HepG2 (cell line): ENCODE data around the gene NKX1-2. TPM values are rescaled to one million over a fixed set of nuclear protein-coding genes. Genes with fewer than 3 reads are reported as not detected.

Experiments
- ARID2 ChIP-seq: sonication (generic); formaldehyde crosslinking; IDR thresholded peaks from 2 replicates; pipeline ENCODE4 v1.8.1; 2022; ENCODE audit warnings: mild to moderate bottlenecking, missing genetic modification reagents, borderline replicate concordance
- ARNT ChIP-seq: fragments of 450-650 bp; IDR thresholded peaks from 2 replicates; pipeline ENCODE4 v1.6.1; 2017
- BRCA1 ChIP-seq: sonication (generic); formaldehyde crosslinking; IDR thresholded peaks from 2 replicates; pipeline ENCODE4 v1.4.0; 2020; ENCODE audit warnings: missing genetic modification reagents
- CEBPG ChIP-seq: IDR thresholded peaks from 2 replicates; pipeline ENCODE4 v1.6.1; 2016
- CENPX ChIP-seq: sonication (generic); formaldehyde crosslinking; IDR thresholded peaks from 2 replicates; pipeline ENCODE4 v1.9.0; 2021; ENCODE audit warnings: mild to moderate bottlenecking, missing genetic modification reagents, moderate library complexity
- EP300 ChIP-seq, 3 experiments: sonication (generic) in 1 of 3; formaldehyde crosslinking in 1 of 3; IDR thresholded peaks; 2 replicates each; pipeline versions ENCODE4 v1.5.1 to v1.6.1; 2011 to 2020; ENCODE audit warnings: low read depth in 2 of 3, low read length in 2 of 3, borderline replicate concordance in 1 of 3, improper control_type of control experiment in 1 of 3, mild to moderate bottlenecking in 1 of 3, missing genetic modification reagents in 1 of 3, moderate library complexity in 1 of 3
- GTF3A ChIP-seq: sonication (generic); formaldehyde crosslinking; conservative IDR thresholded peaks from 2 replicates; pipeline ENCODE4 v1.4.0; 2020; ENCODE audit warnings: mild to moderate bottlenecking, missing genetic modification reagents
- KLF16 ChIP-seq, 2 experiments: sonication (generic) in 1 of 2; formaldehyde crosslinking in 1 of 2; IDR thresholded peaks; 2 replicates each; pipeline versions ENCODE4 v1.6.1 to v1.8.0; 2016 to 2023; ENCODE audit warnings: missing genetic modification reagents in 2 of 2, missing compliant biosample characterization in 1 of 2
- KLF6 ChIP-seq: IDR thresholded peaks from 2 replicates; pipeline ENCODE4 v1.8.0; 2016; ENCODE audit warnings: missing biosample characterization, missing genetic modification reagents
- NR2F1 ChIP-seq, 2 experiments: fragments of 450-650 bp in 1 of 2; formaldehyde crosslinking in 1 of 2; IDR thresholded peaks; 2 replicates each; pipeline versions ENCODE4 v1.5.0 to v1.6.1; 2016 to 2020; ENCODE audit warnings: mild to moderate bottlenecking in 1 of 2, missing compliant biosample characterization in 1 of 2, missing genetic modification reagents in 1 of 2, moderate library complexity in 1 of 2
- RAD21 ChIP-seq: fragments of 450-650 bp; formaldehyde crosslinking; IDR thresholded peaks from 2 replicates; pipeline ENCODE4 v1.5.0; 2020; ENCODE audit warnings: mild to moderate bottlenecking
- RBFOX2 ChIP-seq: fragments of 200-400 bp; formaldehyde crosslinking; IDR thresholded peaks from 2 replicates; pipeline ENCODE4 v1.6.1; 2017; ENCODE audit warnings: low read depth, mild to moderate bottlenecking, low read length
- TOE1 ChIP-seq: sonication (generic); formaldehyde crosslinking; IDR thresholded peaks from 2 replicates; pipeline ENCODE4 v1.4.0; 2020; ENCODE audit warnings: mild to moderate bottlenecking, missing genetic modification reagents
- YEATS4 ChIP-seq: sonication (generic); formaldehyde crosslinking; IDR thresholded peaks from 2 replicates; pipeline ENCODE4 v1.4.0; 2020; ENCODE audit warnings: missing genetic modification reagents, borderline replicate concordance
- ZBTB21 ChIP-seq: sonication (generic); formaldehyde crosslinking; IDR thresholded peaks from 2 replicates; pipeline ENCODE4 v1.4.0; 2020; ENCODE audit warnings: missing genetic modification reagents
- ZNF124 ChIP-seq: sonication (generic); formaldehyde crosslinking; IDR thresholded peaks from 2 replicates; pipeline ENCODE4 v1.4.0; 2020; ENCODE audit warnings: missing genetic modification reagents
- ZNF142 ChIP-seq: sonication (generic); formaldehyde crosslinking; IDR thresholded peaks from 2 replicates; pipeline ENCODE4 v1.4.0; 2020; ENCODE audit warnings: missing genetic modification reagents
- ZNF276 ChIP-seq: sonication (generic); formaldehyde crosslinking; IDR thresholded peaks from 2 replicates; pipeline ENCODE4 v1.4.0; 2020; ENCODE audit warnings: mild to moderate bottlenecking, low read depth, missing genetic modification reagents
- ZNF367 ChIP-seq: sonication (generic); formaldehyde crosslinking; IDR thresholded peaks from 2 replicates; pipeline ENCODE4 v1.4.0; 2020; ENCODE audit warnings: missing genetic modification reagents, borderline replicate concordance
- ZNF569 ChIP-seq: sonication (generic); formaldehyde crosslinking; IDR thresholded peaks from 2 replicates; pipeline ENCODE4 v1.5.0; 2020; ENCODE audit warnings: mild to moderate bottlenecking, missing genetic modification reagents, moderate library complexity, borderline replicate concordance
- ZNF768 ChIP-seq: sonication (generic); formaldehyde crosslinking; IDR thresholded peaks from 2 replicates; pipeline ENCODE4 v1.4.0; 2020; ENCODE audit warnings: missing genetic modification reagents
- ZZZ3 ChIP-seq: sonication (generic); formaldehyde crosslinking; IDR thresholded peaks from 2 replicates; pipeline ENCODE4 v1.4.0; 2020; ENCODE audit warnings: missing genetic modification reagents, mild to moderate bottlenecking, borderline replicate concordance
- polyA plus RNA-seq, 8 experiments: library from polyadenylated mRNA; depleted of rRNA in 3 of 8; stranded (reverse) in 7 of 8; unstranded in 1 of 8; fragments of >200 nt; fragmentation: Illumina TruSeq in 4 of 8; extraction: Trizol in 4 of 8; gene quantifications; 2 replicates each; pipeline versions ENCODE4 v1.2.1 to v1.2.3, GENCODE V29; 2011 to 2016; ENCODE audit warnings: low read depth in 4 of 8, missing spikeins in 1 of 8, mixed read lengths in 1 of 8; ENCODE audit not compliant: insufficient read depth in 1 of 8
- total RNA-seq, 5 experiments: library from RNA; depleted of rRNA; stranded (reverse); fragments of >200 nt; fragmentation: Illumina TruSeq; extraction: Trizol; gene quantifications; 2 replicates each; pipeline ENCODE4 v1.2.3, GENCODE V29; 2016; ENCODE audit warnings: low read depth in 1 of 5

Gene NKX1-2
- total and polyA plus RNA-seq, 2 of the 13 experiments (the other 11 are each of a cell fraction or from before 2014, with no cell fraction given) = not detected

GRCh38 chr10:124470544-124471434 lies 21.0 kb upstream of the NKX1-2 start (continued):
- TF ChIP-seq ZNF142 (CRISPR knock-in tag) = peak; percentile 75; the same call in 1 of the 2 replicates
- TF ChIP-seq NR2F1 (CRISPR knock-in tag; IDR thresholded peaks at IDR 0.05) = peak; percentile 54 to 76; a peak in 2 of 4 replicates
- TF ChIP-seq ARNT = no peak
- 0 out of 2 replicates have a peak, but pooled peaks have one; percentile 29 for TF ChIP-seq BRCA1 (CRISPR knock-in tag)
- no peak for TF ChIP-seq ZNF768 (CRISPR knock-in tag)
- TF ChIP-seq RAD21 (CRISPR knock-in tag) = no peak
- TF ChIP-seq ZNF276 = no peak
- TF ChIP-seq ZBTB21 (CRISPR knock-in tag) = peak; percentile 94
- TF ChIP-seq TOE1 (CRISPR knock-in tag) = no peak
- peak; percentile 93 for TF ChIP-seq ZNF124 (CRISPR knock-in tag)
- TF ChIP-seq YEATS4 (CRISPR knock-in tag) = peak; percentile 84; the same call in 1 of the 2 replicates
- no peak for TF ChIP-seq KLF6 (CRISPR knock-in tag)
- no peak for TF ChIP-seq ZNF569 (CRISPR knock-in tag)
- TF ChIP-seq CEBPG = peak; percentile 99
- TF ChIP-seq CENPX (CRISPR knock-in tag) = no peak
- TF ChIP-seq ARID2 (CRISPR knock-in tag) = no peak
- no peak for TF ChIP-seq ZZZ3
- TF ChIP-seq GTF3A (CRISPR knock-in tag) = peak; percentile 42; the same call in 1 of the 2 replicates
- no peak for TF ChIP-seq RBFOX2
- TF ChIP-seq ZNF367 (CRISPR knock-in tag) = no peak
- TF ChIP-seq EP300 (IDR thresholded peaks at IDR 0.05; ENCODE audit: low read depth in 2 of 2, low read length in 2 of 2) = peak; percentile 92 to 94
- peak; percentile 94 for TF ChIP-seq EP300 (CRISPR knock-in tag; IDR thresholded peaks at IDR 0.05; ENCODE audit: borderline replicate concordance)
- TF ChIP-seq KLF16 (CRISPR knock-in tag; IDR thresholded peaks at IDR 0.05) = peak in 1 of 2 experiments; percentile 90; a peak in 2 of 4 replicates
